ENCODE data around the gene LAMC2. TPM values are rescaled to one million over a fixed set of nuclear protein-coding genes. Genes with fewer than 3 reads are reported as not detected.
A peak's percentile ranks its signal among the peaks of the same experiment; 100 is the strongest.

The LAMC2 gene
- total RNA-seq, result 42.2 TPM
- long read RNA-seq, full-length matches to known transcripts, result 47 of 113 reads
- long read RNA-seq, partial matches to known transcripts, result 42 of 113 reads
- long read RNA-seq, other reads (novel, unspliced or antisense), result 24 of 113 reads

GRCh38 chr1:183185941-183186490 is at the start of gene LAMC2:
Gene LAMC2 (plus strand): TSS chr1:183186264. CDS start chr1:183186353, 89 bp downstream.
- peaks cover 9% of the 10 kb centered on the region for H3K27me3 ChIP-seq
- TF ChIP-seq, protein P1, sequence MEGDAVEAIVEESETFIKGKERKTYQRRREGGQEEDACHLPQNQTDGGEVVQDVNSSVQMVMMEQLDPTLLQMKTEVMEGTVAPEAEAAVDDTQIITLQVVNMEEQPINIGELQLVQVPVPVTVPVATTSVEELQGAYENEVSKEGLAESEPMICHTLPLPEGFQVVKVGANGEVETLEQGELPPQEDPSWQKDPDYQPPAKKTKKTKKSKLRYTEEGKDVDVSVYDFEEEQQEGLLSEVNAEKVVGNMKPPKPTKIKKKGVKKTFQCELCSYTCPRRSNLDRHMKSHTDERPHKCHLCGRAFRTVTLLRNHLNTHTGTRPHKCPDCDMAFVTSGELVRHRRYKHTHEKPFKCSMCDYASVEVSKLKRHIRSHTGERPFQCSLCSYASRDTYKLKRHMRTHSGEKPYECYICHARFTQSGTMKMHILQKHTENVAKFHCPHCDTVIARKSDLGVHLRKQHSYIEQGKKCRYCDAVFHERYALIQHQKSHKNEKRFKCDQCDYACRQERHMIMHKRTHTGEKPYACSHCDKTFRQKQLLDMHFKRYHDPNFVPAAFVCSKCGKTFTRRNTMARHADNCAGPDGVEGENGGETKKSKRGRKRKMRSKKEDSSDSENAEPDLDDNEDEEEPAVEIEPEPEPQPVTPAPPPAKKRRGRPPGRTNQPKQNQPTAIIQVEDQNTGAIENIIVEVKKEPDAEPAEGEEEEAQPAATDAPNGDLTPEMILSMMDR (IDR thresholded peaks at IDR 0.05), result peak; percentile 26
- no peaks in the 10 kb centered on the region for H3K4me1 ChIP-seq
- H3K4me3 ChIP-seq, result peak within 1 kb of the TSS; percentile 42
- intact Hi-C loops (cut with DNase I), result no loop called here
- no peaks in the 10 kb centered on the region for H3K36me3 ChIP-seq
- peak within 1 kb of the TSS; percentile 60 for H3K27ac ChIP-seq
- ATAC-seq (peak; percentile 97), DNase-seq (peak; percentile 81)
- H3K9me3 ChIP-seq, result no peaks in the 10 kb centered on the region

DNA sequence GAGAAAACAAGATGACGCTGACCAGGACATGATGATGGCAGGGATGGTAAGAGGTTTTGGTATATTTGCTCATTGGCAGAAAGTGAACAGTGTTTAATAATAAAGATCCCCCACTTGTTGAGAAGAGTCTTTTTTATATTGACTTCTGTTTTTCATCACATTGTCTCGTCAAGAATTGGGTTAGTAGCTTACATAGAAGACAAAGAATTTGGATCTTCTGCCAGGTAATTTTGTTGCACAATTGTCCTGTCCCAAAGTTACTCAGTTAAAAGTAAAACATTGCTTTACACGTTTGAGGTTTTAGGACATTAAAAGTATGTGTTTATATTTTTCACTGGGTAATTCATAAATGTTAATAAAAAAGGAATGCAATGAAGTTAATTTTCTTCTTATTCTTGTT is 48.3 kb upstream of the LAMC2 start:
- Histone ChIP-seq H3K36me3 (peaks cover 68% of the 10 kb centered on the region), H3K9me3 (no peaks in the 10 kb centered on the region), H3K27ac (no peak overlapping the region), H3K4me1 (peaks cover 9% of the 10 kb centered on the region), H3K4me3 (no peak overlapping the region), H3K27me3 (no peaks in the 10 kb centered on the region)
- DNase-seq (no peak), ATAC-seq (no peak)
- intact Hi-C loops (cut with DNase I), result no loop called here
- TF ChIP-seq, protein P1 (IDR thresholded peaks at IDR 0.05), result no peak

- H3K4me3 ChIP-seq, result no peak overlapping the region
- TF ChIP-seq, protein P1 (IDR thresholded peaks at IDR 0.05), result no peak
- H3K36me3 ChIP-seq, result peaks cover 68% of the 10 kb centered on the region
- no peak overlapping the region for H3K27ac ChIP-seq
- intact Hi-C loops (cut with DNase I), result no loop called here
- ATAC-seq (no peak), DNase-seq (no peak)
- no peaks in the 10 kb centered on the region for H3K27me3 ChIP-seq
- no peaks in the 10 kb centered on the region for H3K9me3 ChIP-seq
- peaks cover 9% of the 10 kb centered on the region for H3K4me1 ChIP-seq
Measured at GRCh38 chr1:183138301-183138700, 47.8 kb upstream of the LAMC2 start.

- ATAC-seq (no peak), DNase-seq (no peak)
- H3K27ac ChIP-seq, result no peak overlapping the region
- intact Hi-C loops (cut with DNase I), result no loop called here
- TF ChIP-seq, protein P1 (IDR thresholded peaks at IDR 0.05), result no peak
- no peaks in the 10 kb centered on the region for H3K9me3 ChIP-seq
- H3K27me3 ChIP-seq, result no peaks in the 10 kb centered on the region
- peaks cover 68% of the 10 kb centered on the region for H3K36me3 ChIP-seq
- no peak overlapping the region for H3K4me3 ChIP-seq
- peaks cover 9% of the 10 kb centered on the region for H3K4me1 ChIP-seq
Measured at GRCh38 chr1:183139281-183139942, 46.7 kb upstream of the LAMC2 start.

GRCh38 chr1:183140633-183141032 is 45.4 kb upstream of the LAMC2 start:
- H3K4me1 ChIP-seq, result peaks cover 9% of the 10 kb centered on the region
- H3K36me3 ChIP-seq, result peaks cover 60% of the 10 kb centered on the region
- H3K9me3 ChIP-seq, result no peaks in the 10 kb centered on the region
- no peak for ATAC-seq
- H3K27me3 ChIP-seq, result no peaks in the 10 kb centered on the region
- TF ChIP-seq, protein P1 (IDR thresholded peaks at IDR 0.05), result no peak
- intact Hi-C loops (cut with DNase I), result no loop called here
- DNase-seq, result no peak
- H3K4me3 ChIP-seq, result no peak overlapping the region
- H3K27ac ChIP-seq, result no peak overlapping the region
